Right lobe of liver (tissue), 4 donors: ENCODE measurements around the gene GALNT7.

Experiments
- POLR2A ChIP-seq: fragments of 450-650 bp; IDR thresholded peaks from one replicate; pipeline ENCODE4 v1.6.1; 2017; ENCODE audit warnings: antibody characterized with exemption, mild to moderate bottlenecking
- TF ChIP-seq, protein P1 (sequence below), 4 donors: fragments of 200-600 bp in 3 of 4; fragments of 450-650 bp in 1 of 4; IDR thresholded peaks; one replicate each; pipeline versions ENCODE4 v1.5.1 to v1.8.0; 2016 to 2022; ENCODE audit warnings: antibody characterized with exemption in 4 of 4, mild to moderate bottlenecking in 2 of 4
- donor health status: DM: no; HTN: no; CAD: no.
- donor health status: DM: no; HTN: no; CAD: no.
- donor health status: DM: no; HTN: yes; CAD: no.

DNA sequence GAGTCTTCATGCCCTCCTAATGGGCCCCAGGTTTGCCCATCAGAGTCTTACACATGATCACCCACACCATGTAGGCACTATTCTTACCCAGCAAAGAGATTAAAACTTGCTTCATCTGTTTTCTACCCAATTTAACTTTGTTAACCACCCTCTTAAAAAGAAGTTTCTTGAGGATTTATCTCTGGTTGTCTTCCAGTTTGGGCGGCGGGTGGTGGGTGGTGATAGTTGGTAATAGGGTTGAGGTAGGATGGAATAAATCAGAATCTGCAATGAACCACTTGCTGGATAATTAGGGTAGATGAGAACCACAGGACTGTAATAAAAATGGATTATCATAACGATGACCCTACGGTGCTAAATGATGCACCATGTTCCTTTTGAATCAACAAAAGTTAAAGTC lies 30.9 kb downstream of the GALNT7 start:
- TF ChIP-seq, protein P1, sequence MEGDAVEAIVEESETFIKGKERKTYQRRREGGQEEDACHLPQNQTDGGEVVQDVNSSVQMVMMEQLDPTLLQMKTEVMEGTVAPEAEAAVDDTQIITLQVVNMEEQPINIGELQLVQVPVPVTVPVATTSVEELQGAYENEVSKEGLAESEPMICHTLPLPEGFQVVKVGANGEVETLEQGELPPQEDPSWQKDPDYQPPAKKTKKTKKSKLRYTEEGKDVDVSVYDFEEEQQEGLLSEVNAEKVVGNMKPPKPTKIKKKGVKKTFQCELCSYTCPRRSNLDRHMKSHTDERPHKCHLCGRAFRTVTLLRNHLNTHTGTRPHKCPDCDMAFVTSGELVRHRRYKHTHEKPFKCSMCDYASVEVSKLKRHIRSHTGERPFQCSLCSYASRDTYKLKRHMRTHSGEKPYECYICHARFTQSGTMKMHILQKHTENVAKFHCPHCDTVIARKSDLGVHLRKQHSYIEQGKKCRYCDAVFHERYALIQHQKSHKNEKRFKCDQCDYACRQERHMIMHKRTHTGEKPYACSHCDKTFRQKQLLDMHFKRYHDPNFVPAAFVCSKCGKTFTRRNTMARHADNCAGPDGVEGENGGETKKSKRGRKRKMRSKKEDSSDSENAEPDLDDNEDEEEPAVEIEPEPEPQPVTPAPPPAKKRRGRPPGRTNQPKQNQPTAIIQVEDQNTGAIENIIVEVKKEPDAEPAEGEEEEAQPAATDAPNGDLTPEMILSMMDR (IDR thresholded peaks at IDR 0.05) = no peak
- TF ChIP-seq POLR2A = no peak
